CD1c-positive myeloid dendritic cell (primary cell): Measurements from ENCODE around the gene MOK.
"Not testable (repeated sequence)": the region's sequence is repeated elsewhere in the genome, so short reads cannot be mapped to it uniquely, and the experiment has no call there.

ENCODE experiments used
- DNase-seq: peaks from one replicate; pipeline ENCODE4 v3.0.0-alpha.2; 2016; ENCODE audit errors: extremely low spot score

MOK gene

DNA sequence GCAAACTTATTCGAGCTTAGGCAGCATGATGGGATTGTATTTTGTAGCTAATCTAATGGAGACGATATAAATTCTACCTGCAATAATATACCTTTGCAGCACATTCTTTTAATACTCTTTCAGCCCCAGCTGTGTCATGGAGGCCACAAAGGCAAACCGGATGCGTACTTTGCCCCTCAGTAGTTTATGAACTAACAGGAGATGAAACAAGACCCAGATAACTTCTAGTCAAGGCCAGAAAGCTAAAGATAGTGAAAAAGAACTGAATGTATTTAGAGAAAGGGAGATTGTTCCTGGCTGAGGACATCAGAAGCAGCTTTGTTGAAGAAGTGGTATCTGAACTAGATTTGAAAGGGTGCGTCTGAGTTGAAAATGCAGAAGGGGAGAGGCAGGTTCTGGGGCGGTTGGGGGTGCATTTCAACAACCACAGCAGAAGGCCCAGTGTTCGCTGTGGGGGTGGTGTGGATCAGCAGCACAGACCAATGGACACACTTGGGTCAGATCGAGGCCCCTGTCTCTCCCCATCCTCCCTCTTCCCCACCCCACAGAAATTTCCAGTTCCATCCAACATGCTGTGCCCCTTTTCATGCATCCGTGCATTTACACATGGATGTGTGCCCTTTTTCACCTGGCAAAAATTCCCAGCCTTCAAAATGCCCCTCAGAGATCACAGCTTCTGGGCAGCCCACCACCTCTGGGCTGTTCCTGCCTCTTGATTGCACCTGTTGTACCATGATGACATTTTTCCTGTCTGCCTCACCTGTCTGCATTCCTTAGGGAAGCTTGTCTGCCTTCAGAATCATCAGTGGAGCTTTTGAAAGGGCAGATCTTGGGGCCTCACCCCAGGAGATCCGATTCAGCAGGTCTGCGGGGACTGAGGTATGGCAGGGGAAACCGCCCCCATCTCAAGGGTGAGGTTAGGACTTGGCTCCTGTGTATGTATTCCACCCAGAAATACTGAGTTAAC, 16.8 kb upstream of the MOK start:
- no peak for DNase-seq

DNA sequence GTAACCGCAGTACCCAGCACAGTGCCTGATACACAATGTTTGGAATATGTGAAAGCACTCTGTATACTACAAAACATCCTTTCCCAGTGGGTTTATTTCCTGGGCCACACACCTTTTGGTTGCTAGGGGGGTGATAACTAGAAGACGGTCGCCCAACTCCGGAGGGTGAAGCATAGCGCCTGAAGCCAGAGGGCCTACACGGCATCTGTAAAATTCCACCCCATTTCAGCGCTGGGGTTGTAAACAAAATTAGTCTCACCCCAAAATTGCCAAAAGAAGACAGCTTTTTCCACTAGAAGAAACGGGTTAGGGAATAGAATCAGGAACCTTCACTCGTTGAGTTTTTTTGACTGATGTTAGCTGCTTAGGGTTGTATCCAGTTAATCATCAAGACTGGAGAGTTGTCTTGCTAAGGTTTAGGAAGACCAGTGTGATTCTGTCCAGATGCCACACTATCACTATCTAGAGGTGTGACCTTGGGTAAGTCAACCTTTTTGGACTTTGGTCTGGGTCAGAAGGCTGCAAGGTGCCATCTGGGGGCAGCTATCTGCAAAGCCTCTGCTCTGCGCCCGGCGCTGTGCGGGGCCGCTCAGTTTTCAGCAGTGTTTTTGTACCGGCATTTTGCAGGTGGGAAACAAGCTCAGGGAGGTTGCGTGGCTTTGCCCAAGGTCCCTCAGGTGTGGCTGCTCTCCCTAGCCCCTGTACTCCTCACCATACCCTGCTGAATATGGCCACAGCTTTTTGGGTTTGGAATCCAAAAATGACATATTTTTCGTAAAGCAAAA, 15.9 kb upstream of the MOK start:
- DNase-seq, result no peak

DNA sequence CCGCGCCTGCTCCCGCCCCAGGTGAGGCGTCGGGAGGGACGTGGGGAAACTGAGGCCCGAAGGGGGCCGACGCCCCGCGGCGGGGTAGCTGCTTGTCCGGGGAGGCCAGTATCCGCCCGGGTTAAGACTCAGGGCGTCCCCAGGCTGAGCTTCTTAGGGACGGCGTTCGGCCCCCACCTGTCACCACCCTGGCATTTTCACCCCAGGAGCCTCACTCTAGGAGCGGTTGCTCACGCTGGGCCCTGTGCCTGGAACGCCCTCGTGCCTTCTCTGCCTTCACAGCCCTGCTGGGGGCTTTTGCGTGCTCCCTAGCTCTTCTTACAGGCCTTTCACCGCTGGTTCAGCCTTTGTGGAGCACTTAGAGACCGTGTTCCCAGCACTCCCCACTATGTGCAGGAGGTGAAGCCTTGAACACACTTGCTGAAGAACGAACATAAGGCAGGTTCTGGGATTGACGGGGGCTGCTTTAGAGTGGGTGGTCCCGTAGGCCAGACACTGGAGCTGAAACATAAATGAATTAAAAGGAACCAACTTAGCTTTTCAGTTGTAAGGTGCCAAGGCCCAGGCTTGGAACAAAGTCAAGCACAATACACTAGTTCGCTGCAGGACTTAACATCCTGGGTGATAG, 15.2 kb upstream of the MOK start:
- no peak for DNase-seq

DNA sequence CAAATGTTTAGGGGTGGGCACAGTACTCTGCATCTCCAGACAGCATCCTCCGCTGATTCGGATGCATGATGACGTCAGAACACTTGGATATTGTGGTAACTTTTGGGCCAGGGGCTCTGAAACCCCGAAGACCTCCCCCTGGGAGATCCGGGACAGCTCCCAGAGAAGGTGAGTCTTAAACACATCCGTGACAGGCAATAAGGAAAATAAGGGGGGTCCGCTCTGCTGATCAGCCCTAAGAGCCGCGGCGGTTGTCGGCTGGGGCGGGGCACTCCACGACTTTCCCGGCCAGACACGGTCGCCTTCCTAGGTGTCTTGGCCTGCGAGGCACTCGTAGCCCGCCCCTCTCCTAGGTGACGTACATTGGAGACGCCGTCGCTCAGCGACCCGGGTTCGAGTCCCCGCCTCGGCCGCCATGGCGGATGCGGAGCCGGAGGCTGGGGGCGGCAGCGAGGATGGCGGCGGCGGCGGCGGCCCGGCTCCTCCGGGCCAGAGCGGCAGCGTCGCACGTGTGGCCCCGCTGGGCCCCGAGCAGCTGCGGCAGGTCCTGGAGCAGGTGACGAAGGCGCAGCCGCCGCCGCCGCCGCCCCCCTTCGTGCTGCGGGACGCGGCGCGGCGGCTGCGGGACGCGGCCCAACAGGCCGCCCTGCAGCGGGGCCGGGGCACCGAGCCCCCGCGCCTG, 14.5 kb upstream of the MOK start, which contains the start of gene ZNF839:
Gene ZNF839, plus strand, starts transcription at position 396 of the 682 bp plus-strand sequence. Its CDS starts 20 bp downstream, at position 416.
- DNase-seq, result peak; percentile 95

DNA sequence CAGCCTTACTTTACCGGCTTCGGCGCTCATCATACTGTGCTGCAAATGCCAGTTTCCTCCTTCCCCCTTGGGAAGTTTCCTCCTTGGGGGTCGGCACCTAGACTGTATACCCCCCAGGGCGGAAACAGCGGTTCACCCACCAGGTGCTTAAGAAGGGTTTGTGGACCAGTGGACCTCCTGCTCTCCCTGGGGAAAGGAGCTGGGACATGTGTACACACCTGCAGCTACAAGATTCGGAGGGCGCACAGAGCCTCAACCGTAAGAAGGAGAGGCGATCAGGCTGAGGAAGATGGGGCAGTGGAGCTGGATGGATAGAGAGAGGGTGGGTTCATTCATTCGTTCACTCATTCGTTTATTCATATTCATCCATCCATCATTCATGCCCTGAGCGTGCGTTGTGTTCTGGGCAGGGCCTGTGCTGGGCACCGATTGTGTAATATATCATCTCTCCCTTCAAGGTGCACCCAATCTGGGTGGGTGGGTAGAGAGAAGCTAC, 13.9 kb upstream of the MOK start:
- no peak for DNase-seq

DNA sequence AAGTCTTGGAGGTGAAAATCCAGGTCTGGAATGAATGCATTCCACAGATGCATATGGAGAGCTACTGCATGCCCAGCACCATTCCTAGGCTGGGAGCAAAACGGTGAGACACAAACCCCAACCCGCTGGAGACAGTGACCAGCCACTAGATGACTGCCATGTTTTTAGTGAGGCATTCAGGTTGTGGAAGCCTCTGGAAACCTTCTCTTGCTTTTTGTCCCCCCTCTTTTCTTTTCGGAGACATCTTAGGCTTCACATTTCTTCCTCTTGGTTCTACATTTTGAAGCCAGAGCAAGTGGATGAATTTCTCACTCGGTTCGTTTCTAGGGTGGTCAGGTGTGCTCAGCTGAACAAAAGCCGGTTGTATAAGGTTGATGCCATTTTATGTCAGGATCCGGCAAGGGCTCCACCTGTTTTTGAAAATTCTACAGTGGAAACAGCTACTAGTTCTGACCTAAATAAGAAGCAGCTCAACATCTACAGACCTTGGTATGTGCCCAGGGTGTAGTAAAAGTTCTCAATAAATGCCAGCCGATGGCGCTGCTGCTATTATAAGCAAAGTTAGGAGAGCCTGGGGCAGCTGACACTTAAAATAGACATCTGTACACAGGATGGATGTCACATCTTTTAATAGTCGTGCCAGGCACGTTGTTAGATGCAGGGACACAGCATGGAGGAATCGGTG, 12.7 kb upstream of the MOK start:
- DNase-seq, result no peak

DNA sequence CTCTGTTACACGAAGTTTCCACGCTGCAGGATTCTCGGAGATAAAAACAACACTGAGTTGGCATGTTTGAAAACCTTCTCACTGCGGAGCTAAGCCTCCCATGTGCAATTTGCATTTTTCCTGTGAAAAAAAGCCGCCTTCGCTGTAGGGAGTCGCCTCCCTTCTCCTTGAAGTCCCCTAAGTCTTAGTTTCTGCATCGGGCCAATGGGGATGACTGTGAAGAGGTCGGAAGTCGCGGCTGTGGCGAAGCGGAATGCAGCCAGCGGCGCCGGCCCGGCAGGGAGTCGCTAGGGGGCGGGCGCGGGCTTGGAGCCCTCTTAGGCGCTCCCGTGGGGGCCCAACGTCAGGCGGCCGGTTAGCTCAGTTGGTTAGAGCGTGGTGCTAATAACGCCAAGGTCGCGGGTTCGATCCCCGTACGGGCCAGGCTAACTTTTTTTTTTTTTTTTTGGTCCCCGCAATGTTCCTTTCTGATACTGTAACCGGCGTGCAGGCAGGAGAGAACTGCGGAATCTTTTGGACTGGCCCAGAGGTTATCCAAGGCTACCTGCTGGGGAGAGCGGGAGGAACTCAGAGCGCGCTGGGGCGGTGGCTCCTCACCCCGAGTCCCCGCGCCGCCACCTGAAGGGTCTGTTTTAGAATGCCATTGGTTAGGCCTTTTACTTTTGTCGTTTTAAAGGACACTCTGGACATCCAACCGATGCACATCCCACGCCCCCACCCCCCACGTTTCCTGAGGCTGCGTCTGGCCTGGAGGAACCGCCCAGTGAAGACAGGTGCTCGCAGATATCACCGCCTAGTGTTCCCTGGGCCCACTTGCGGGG, 12.0 kb upstream of the MOK start:
- DNase-seq, result peak; percentile 96

DNA sequence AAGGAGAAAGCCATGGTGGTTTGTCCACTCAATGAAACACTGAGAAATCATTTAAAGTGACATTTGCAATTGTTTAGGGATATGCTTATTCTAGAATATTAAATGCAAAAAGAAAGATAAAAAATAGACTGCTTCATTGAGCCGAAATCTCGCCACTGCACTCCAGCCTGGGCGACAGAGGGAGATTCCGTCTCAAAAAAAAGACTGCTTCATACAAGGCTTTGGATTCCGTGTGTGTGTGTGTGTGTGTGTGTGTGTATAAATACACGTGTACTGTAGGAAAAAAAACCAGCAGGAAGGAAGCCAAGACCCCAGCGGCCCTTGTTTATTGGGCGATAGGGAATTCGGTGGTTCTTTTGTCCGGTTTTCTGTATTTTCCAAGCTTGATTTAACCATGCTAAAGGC, 11.4 kb upstream of the MOK start:
- DNase-seq, result no peak

DNA sequence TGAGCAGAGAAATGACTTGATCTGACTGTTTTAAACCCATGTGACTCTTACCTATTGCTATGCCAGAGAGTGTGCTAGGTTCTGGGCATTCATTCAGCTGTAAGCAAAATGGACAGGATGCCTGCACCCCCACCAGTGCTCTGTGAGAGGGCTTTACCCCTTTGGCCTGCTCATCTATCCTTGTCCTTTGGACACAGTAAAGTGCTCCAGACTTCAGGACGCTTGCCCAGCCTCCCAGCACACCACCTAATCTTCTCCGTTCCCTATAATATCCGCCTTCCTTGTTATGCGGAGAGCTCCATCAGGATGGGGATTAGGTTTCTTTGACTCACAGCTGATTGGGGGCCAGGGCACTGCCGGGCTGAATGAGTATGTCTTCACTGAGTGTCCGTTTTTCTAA, 10.2 kb upstream of the MOK start:
- DNase-seq, result no peak

DNA sequence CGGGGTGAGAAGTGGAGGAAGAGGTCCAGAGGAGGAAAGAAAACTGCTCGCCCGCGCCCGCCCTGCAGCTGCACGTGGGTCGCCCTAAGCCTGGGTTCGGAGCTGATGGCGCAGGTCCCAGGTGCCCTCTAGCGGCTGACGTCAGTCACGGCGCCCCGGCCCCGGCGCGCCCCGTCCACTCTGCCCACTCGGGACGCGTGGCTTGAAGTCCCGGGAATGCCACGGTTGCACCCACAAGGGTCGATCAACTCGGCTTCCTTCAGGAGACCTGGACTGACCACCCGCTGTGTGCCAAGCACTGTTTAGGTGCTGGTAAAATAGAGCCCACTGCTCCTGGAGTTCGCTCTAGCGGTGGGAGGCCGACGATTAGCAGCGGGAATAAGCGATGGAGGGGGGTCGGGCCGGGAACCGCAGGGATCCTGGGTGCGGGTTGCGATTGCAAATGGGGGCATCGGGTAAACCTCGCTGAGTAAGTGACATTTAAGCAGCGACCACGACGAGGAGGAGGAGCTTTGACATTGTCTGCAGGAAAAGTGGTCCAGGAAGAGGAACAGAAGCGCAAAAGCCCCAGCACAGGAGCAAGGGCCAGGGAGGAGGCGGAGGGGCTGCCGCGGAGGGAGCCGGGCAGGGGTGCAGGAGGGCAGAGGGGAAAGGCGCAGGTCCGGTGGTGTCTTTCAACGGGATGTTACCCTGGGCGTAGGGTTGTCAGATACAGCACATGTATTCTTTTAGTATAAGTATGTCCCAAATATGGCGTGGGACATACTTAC, 9.5 kb upstream of the MOK start:
- peak; percentile 88 for DNase-seq

DNA sequence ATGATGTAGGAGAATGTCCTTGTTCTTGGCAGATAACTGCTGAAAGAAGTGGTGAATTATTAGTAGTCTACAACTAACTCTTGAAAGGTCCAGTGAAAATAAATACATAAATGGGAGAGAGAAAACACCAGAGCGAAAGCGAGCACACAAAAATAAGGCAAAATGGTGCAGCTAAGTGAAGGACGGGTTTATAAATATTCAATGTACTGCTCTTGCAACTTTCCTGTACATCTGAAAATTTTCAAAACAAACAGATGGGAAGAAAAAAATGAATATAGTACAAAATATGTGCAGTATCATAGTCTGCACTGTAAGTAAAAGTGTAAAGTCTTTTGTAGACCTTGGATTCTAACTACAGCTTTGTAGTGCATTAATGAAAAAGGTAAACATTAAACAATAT, 1.3 kb downstream of the MOK start:
- no peak for DNase-seq

DNA sequence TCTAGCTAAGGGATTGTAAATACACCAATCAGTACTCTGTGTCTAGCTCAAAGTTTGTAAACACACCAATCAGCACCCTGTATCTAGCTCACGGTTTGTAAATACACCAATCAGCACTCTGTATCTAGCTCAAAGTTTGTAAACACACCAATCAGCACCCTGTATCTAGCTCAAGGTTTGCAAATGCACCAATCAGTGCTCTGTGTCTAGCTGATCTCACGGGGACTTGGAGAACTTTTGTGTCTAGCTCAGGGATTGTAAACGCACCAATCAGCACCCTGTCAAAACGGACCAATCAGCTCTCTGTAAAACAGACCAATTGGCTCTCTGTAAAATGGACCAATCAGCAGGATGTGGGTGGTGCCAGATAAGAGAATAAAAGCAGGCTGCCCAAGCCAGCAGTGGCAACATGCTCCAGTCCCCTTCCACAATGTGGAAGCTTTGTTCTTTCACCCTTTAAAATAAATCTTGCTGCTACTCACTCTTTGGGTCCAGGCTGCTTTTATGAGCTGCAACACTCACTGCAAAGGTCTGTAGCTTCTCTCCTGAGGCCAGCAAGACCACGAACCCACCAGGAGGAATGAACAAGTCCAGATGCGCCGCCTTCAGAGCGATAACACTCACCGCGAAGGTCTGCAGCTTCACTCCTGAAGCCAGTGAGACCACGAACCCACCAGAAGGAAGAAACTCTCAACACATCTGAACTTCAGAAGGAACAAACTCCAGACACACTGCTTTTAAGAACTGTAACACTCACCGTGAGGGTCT, 6.5 kb downstream of the MOK start:
- DNase-seq, result not testable (repeated sequence)

DNA sequence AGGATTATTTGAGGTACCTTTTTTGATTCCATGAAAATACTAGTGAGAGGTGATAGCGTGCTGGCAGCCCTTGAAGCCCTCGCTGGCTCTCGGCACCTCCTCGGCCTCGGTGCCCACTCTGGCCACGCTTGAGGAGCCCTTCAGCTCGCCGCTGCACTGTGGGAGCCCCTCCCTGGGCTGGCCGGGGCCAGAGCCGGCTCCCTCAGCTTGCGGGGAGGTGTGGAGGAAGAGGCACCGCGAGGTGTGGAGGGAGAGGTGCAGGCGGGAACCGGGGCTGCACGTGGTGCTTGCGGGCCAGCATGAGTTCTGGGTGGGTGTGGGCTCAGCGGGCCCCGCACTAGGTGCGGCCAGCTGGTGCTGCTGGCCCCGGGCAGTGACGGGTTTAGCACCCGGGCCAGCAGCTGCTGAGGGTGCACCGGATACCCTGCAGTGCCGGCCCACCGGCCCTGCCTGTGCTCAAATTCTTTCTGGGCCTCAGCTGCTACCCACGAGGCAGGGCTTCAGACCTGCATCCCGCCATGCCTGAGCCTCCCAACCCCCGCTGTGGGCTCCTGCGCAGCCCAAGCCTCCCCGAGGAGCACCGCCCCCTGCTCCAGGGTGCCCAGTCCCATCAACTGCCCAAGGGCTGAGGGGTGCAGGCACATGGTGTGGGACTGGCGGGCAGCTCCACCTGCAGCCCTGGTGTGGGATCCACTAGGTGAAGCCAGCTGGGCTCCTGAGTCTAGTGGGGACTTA, 7.4 kb downstream of the MOK start:
- no peak for DNase-seq

DNA sequence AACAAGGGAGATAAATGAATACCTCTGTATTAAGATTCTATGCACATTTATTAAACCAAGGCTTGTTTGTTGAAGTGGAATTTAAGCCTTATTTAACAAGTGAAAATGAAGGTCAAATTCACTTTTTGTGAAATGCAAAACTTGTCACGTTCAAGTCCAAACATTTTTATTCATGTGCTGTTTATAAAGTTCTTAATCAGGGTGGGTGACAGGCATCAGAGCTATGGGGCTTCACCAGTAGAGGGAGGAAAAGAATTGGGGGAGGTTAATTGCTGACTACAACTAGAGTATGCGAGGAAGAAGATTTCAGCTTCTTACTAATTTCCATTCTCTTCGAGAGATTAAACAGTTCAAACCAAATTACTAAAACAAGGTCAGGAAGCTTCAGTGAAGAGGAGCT, 9.7 kb downstream of the MOK start:
- no peak for DNase-seq

DNA sequence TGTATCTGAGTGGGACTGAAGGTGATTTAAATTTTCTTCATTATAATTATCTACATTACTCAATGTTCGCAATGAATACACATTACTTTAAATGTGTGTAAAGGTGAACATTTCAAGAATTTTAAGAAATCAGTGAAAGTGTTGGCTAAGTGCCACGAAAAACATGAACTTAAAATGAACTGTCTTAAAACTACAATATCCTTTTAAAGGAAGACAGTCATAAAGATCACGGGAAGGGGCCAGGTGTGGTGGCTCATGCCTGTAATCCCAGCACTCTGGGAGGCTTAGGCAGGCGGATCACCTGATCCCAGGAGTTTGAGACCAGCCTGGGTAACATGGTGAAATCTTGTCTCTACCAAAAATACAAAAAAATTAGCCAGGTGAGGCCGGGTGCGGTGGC, 11.2 kb downstream of the MOK start:
- DNase-seq, result no peak

DNA sequence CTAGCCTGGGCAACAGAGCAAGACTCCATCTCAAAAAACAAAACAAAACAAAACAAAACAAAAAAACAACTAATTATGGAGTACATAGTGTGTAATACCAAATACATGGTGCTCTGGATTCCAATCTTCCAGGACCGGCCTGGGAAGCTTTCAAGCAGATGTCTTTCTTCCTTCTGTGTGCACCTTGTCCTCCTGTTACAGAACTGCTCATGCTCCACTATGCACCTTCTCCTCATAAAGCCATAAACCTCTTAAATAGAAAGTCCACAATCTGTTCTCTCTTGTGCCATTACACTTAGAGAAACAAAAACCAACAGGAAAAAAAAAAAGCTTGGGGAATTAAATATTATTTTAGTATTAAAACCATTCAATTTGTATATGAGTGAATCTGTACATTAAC, 12.5 kb downstream of the MOK start:
- DNase-seq, result no peak

DNA sequence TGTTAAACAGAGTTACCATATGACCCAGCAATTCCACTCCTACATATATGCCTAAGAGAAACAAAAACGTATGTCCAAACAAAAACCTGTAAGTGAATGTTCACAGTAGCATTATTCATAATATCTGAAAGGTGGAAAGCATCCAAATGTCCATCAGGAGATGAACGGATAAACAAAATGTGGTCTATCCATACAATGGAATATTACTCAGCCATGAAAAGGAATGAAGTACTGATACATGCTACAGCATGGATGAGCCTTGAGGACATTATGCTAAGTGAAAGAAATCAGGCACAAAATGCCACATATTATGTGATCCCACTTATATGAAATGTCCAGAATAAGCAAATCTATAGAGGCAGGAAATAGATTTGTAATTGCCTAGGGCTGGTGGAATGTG, 16.8 kb downstream of the MOK start:
- DNase-seq, result no peak

DNA sequence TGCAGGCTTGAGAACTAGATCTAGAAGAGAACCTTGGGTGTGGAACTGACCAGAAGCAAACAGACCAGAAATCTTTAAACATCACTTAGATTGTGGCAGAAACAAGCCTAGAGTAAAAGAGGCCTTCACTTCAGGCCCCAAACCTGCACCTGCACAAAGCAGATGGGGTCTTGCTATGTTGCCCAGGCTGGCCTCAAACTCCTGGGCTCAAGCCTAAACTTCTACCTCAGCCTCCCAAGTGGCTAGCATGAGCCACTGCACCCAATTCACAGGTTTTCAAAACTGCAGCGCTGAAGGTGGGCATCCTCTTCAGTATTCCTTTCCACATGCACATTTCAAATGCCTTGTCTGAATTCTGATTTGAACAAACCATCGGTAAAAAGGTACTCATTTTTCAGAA, 19.9 kb downstream of the MOK start:
- DNase-seq, result no peak
